Breast epithelium (tissue), 4 donors: Measurements from ENCODE around the gene IPO4. TPM values are rescaled to one million over a fixed set of nuclear protein-coding genes. Genes with fewer than 3 reads are reported as not detected.

Experiments used
- DNase-seq, 2 donors: peaks; one replicate each; pipeline ENCODE4 v3.0.0-alpha.2; 2019; ENCODE audit warnings: low spot score in 2 of 2
- H3K27ac ChIP-seq, 2 donors: fragments of 200-600 bp; sonication (generic) in 1 of 2; one replicate each; pipeline ENCODE4 v1.5.1; 2016 to 2019; ENCODE audit warnings: mild to moderate bottlenecking in 1 of 2
- H3K27me3 ChIP-seq, 2 donors: fragments of 200-600 bp; sonication (generic) in 1 of 2; one replicate each; pipeline versions ENCODE4 v1.5.1 to v1.6.0; 2017 to 2019; ENCODE audit warnings: control low read depth in 1 of 2, mild to moderate bottlenecking in 1 of 2
- H3K36me3 ChIP-seq: fragments of 200-600 bp; one replicate; pipeline ENCODE4 v1.5.1; 2019
- H3K4me1 ChIP-seq, 2 donors: fragments of 200-600 bp; sonication (generic); one replicate each; pipeline ENCODE4 v1.5.1; 2016 to 2019; ENCODE audit warnings: control low read depth in 1 of 2
- H3K4me3 ChIP-seq, 3 donors: fragments of 200-600 bp; sonication (generic); 1 replicate in 2 of 3; 2 replicates in 1 of 3; pipeline ENCODE4 v1.5.1; 2016 to 2019; ENCODE audit warnings: mild to moderate bottlenecking in 3 of 3, moderate library complexity in 2 of 3
- H3K9me3 ChIP-seq, 2 donors: fragments of 200-600 bp; sonication (generic) in 1 of 2; one replicate each; pipeline ENCODE4 v1.5.1; 2016 to 2019; ENCODE audit warnings: control low read depth in 1 of 2
- POLR2A ChIP-seq: fragments of 450-650 bp; IDR thresholded peaks from one replicate; pipeline ENCODE4 v1.6.1; 2016; ENCODE audit warnings: antibody characterized with exemption, mild to moderate bottlenecking, moderate library complexity
- POLR2AphosphoS5 ChIP-seq, 3 donors: sonication (generic); formaldehyde crosslinking; IDR thresholded peaks; one replicate each; pipeline ENCODE4 v1.6.1; 2017; ENCODE audit warnings: antibody characterized with exemption in 3 of 3
- intact Hi-C: fragments of 100-400 bp; cut with DNase I; formaldehyde crosslinking; loops from one replicate; pipeline ENCODE4 v1.15.1; 2023; ENCODE audit warnings: low total_unique reads
- total RNA-seq, 3 donors: library from RNA; depleted of rRNA; stranded (reverse); fragments of >200 nt; gene quantifications; one replicate each; pipeline ENCODE4 v1.1.0, GENCODE V29; 2016
- TF ChIP-seq, protein P1 (sequence below), 3 donors: fragments of 450-650 bp; IDR thresholded peaks; one replicate each; pipeline ENCODE4 v1.5.1; 2016 to 2017; ENCODE audit warnings: antibody characterized with exemption in 3 of 3, mild to moderate bottlenecking in 3 of 3, moderate library complexity in 3 of 3

Gene IPO4
- total RNA-seq, 3 donors from 2014 or later: 17.0 to 41.6 (median 21.7) TPM

DNA sequence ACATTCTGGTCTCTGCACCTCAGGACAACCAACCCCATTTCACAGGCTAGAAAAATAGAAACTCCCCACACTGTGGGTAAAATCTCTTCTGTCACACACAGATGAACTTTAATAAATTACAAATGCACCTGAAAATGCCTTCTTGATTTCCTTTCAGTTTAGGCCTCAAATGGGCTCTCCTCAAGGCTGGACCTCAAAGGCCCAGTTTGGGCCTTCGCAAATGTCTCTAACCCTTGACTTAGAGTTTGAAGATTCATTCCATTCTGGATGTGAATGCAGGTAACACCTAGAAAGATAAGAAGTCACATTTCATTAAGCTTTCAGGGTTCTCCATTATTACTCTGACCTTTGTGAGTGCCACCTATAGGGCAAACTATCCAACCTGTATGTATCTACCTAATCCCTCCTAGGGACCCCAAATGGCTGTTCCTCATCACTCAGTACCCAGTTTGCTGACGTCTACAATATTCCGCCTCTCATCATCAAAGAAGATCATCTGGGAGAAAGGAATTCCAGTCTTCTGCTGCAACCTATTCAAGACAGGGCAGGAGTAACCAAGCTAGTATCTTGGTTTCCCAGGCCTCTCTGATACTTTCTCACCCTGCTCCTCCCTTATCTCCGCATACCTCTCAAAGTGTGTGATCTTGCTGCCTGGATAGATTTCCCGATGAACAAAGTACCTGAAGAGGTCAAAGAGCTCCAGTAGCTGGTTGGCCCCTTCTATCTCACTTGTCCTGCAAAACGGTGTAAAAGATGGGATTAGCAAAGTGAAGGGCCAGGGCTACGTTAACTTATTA is 25.4 kb upstream of the IPO4 start:
- Histone ChIP-seq H3K27ac (peak overlapping the region; percentile 97 to 99), H3K9me3 (no peaks in the 10 kb centered on the region), H3K36me3 (no peaks in the 10 kb centered on the region), H3K27me3 (no peaks in the 10 kb centered on the region), H3K4me3 (peak overlapping the region; percentile 75 to 90 (median 76)), H3K4me1 (peaks cover 0 to 10% of the 10 kb centered on the region in 2 donors)
- intact Hi-C loops: no loop called here
- DNase-seq: no peak
- TF ChIP-seq POLR2A: no peak
- no peak for TF ChIP-seq POLR2AphosphoS5 (IDR thresholded peaks at IDR 0.05)
- TF ChIP-seq, protein P1, sequence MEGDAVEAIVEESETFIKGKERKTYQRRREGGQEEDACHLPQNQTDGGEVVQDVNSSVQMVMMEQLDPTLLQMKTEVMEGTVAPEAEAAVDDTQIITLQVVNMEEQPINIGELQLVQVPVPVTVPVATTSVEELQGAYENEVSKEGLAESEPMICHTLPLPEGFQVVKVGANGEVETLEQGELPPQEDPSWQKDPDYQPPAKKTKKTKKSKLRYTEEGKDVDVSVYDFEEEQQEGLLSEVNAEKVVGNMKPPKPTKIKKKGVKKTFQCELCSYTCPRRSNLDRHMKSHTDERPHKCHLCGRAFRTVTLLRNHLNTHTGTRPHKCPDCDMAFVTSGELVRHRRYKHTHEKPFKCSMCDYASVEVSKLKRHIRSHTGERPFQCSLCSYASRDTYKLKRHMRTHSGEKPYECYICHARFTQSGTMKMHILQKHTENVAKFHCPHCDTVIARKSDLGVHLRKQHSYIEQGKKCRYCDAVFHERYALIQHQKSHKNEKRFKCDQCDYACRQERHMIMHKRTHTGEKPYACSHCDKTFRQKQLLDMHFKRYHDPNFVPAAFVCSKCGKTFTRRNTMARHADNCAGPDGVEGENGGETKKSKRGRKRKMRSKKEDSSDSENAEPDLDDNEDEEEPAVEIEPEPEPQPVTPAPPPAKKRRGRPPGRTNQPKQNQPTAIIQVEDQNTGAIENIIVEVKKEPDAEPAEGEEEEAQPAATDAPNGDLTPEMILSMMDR (IDR thresholded peaks at IDR 0.05): no peak

DNA sequence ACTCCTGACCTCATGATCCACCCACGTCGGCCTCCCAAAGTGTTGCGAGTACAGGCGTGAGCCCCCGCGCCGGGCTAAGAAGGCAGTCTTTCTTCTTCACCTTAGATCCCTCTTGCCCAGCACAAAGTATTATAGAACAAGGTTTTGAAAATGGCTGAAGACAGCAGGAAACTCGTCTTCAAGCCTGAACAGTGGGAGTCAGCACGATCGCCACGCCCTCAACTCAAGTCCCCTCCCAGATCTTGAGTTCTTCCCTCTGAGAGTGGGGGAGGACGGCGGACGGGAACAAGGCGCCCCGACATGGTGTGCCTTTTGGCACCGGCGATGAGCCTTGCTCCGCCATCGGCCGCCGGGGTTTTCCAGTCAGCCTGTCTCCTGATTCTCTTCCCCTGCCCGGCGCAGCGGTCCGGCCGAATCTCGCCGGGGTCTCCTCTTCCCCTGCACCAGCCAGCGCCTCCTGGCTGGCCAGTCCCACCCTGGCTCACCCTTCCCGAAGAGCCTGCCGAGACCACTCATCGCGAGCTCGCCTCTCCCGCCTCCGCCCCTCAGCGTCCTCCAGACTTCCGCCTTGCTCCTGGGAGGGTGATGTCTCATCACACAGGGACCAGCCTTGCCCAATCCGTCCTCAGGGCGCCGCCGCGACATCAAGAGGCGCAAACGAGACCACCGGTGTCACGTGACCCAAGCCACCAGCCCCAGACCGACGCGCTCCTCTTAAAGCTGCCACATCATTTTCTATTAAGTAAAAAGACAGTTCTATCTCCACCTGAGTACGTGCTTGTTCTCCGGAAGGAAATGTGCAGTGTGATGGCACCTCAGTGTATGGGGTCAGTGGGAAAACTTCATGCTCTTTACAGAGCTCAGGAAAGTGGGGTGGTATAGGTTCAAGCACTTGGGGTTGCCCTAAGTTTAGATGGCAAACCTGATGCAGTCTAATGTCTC is 24.6 kb upstream of the IPO4 start, which contains the start of gene CHMP4A:
TSS of gene CHMP4A (minus strand) at position 565 of the 942 bp plus-strand sequence. CDS start at position 516, 49 bp downstream.
- Histone ChIP-seq H3K27ac (peak within 1 kb of the TSS; percentile 97 to 99), H3K9me3 (no peaks in the 10 kb centered on the region), H3K27me3 (no peaks in the 10 kb centered on the region), H3K36me3 (no peaks in the 10 kb centered on the region), H3K4me1 (peaks cover 0 to 10% of the 10 kb centered on the region in 2 donors), H3K4me3 (peak within 1 kb of the TSS; percentile 75 to 90 (median 76))
- intact Hi-C loops: no loop called here
- DNase-seq: peak; percentile 97
- TF ChIP-seq, protein P1 (IDR thresholded peaks at IDR 0.05): peak in 1 of 3 donors; percentile 36
- TF ChIP-seq POLR2A (peak; percentile 97), POLR2AphosphoS5 (IDR thresholded peaks at IDR 0.05) (peak; percentile 97 to 99 (median 97))

DNA sequence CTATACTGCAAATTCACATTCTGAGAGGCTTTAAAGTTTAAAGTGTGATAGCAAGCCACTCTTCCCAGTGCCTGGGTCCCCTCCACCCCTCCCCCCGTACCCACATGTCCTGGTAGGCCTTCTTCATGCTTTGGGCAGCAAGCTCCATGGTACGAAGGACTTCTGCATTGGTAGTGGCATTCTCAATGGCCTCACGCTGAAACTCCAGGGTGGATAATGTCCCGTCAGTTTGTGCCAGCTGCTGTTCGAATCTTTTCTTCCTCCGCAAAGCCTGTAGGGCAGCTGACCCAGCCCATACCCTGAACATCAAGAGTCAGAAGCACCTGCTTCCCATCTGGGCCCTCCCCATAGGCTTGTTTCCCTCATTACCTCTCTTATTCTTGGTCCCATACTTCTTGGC is 22.7 kb upstream of the IPO4 start:
- Histone ChIP-seq H3K4me3 (no peak overlapping the region), H3K36me3 (no peaks in the 10 kb centered on the region), H3K27ac (no peak overlapping the region), H3K4me1 (peaks cover 0 to 10% of the 10 kb centered on the region in 2 donors), H3K27me3 (no peaks in the 10 kb centered on the region), H3K9me3 (no peaks in the 10 kb centered on the region)
- DNase-seq: no peak
- intact Hi-C loops: no loop called here
- TF ChIP-seq POLR2AphosphoS5 (IDR thresholded peaks at IDR 0.05) (no peak), POLR2A (no peak)
- TF ChIP-seq, protein P1 (IDR thresholded peaks at IDR 0.05): no peak

DNA sequence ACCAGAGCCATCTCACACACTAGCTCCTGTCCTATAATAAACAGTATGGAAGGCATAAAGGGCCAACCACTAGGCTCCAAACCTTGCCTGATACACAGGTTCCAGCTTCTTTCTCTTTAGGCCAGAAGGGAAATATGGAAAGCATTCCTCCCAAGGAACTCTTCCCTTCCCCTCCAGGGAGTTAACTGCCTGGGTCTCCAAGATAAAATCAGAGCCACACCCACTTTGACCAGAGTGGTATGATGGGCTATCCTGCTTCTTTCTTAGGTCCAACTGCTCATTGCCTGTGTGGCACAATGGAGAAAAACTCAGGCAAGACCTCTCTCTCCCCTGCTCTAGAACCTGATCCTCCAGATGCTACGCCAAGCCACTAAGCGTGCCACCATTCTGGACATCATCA is 19.0 kb upstream of the IPO4 start:
- no peaks in the 10 kb centered on the region for H3K4me1 ChIP-seq
- DNase-seq: no peak
- TF ChIP-seq POLR2A (no peak), POLR2AphosphoS5 (IDR thresholded peaks at IDR 0.05) (no peak)
- TF ChIP-seq, protein P1 (IDR thresholded peaks at IDR 0.05): no peak
- H3K9me3 ChIP-seq: no peaks in the 10 kb centered on the region
- no peak overlapping the region for H3K27ac ChIP-seq
- intact Hi-C loops: no loop called here
- no peaks in the 10 kb centered on the region for H3K36me3 ChIP-seq
- H3K27me3 ChIP-seq: no peaks in the 10 kb centered on the region
- no peak overlapping the region for H3K4me3 ChIP-seq
